HCT116 (cell line): ENCODE measurements around the gene GRK2. TPM values are rescaled to one million over a fixed set of nuclear protein-coding genes. Genes with fewer than 3 reads are reported as not detected.
A peak's percentile ranks its signal among the peaks of the same experiment; 100 is the strongest.

Experiments
- ATAC-seq: fragments of 200-7000 bp; cut with Tn5 transposase; 2 replicates; pipeline ENCODE4 v1.9.1; 2020; ENCODE audit warnings: mild to moderate bottlenecking, moderate library complexity
- BruUV-seq: library from RNA; stranded (reverse); fragments of 400-500 nt; replicated peaks from 2 replicates; lab custom pipeline; 2021; lab: Mats Ljungman, UMichigan
- CTCF ChIA-PET: fragments of 300-600 bp; sonication (Branson Sonifier 250); formaldehyde crosslinking; loops from one replicate; lab custom pipeline; 2021; ENCODE audit warnings: antibody characterized with exemption; lab: Charles Lee
- POLR2A ChIA-PET: fragments of 300-600, 350-600 bp; sonication (Branson Sonifier 250); formaldehyde crosslinking; loops from one replicate; lab custom pipeline; 2021; ENCODE audit warnings: antibody characterized with exemption; lab: Charles Lee
- RAD21 ChIA-PET, 2 experiments: fragments of 300-600 bp; sonication (Branson Sonifier 250); formaldehyde crosslinking; loops; one replicate each; lab custom pipeline; 2023; ENCODE audit warnings: low total read pairs in 2 of 2; ENCODE audit not compliant: uncharacterized antibody in 2 of 2, unreplicated experiment in 2 of 2, low non-redundant PET in 1 of 2; lab: Charles Lee
- DNase-seq: peaks from one replicate; pipeline ENCODE4 v3.0.0-alpha.2; 2010; ENCODE audit warnings: low read depth, low spot score
- H2AFZ ChIP-seq: fragments of 200-600 bp; shearing (Covaris generic), sonication (generic); 2 replicates; pipeline ENCODE4 v1.6.1; 2017; ENCODE audit warnings: low read depth, mixed run types, mixed read lengths, antibody characterized with exemption, low read length; ENCODE audit not compliant: poor library complexity, severe bottlenecking
- H3K27ac ChIP-seq: 2 replicates; pipeline ENCODE4 v1.5.1; 2012; ENCODE audit warnings: low read depth, low read length
- H3K27me3 ChIP-seq: fragments of 200-600 bp; sonication (generic); 2 replicates; pipeline ENCODE4 v1.6.1; 2016; ENCODE audit warnings: mixed run types, low read length, mixed read lengths; ENCODE audit not compliant: insufficient read depth
- H3K36me3 ChIP-seq, 2 experiments: fragments of 200-500 bp in 1 of 2; fragments of 200-600 bp in 1 of 2; sonication (Bioruptor generic) in 1 of 2; sonication (generic) in 1 of 2; 2 replicates each; pipeline versions ENCODE4 v1.5.1 to v1.6.1; 2014 to 2016; ENCODE audit warnings: low read length in 2 of 2, inconsistent platforms in 1 of 2, mixed read lengths in 1 of 2, mixed run types in 1 of 2; ENCODE audit not compliant: insufficient read depth in 2 of 2, control insufficient read depth in 1 of 2
- H3K4me1 ChIP-seq, 2 experiments: fragments of 200-600 bp in 1 of 2; sonication (generic) in 1 of 2; 2 replicates each; pipeline versions ENCODE4 v1.5.1 to v1.6.1; 2012 to 2017; ENCODE audit warnings: low read length in 2 of 2, inconsistent platforms in 1 of 2, mild to moderate bottlenecking in 1 of 2, mixed read lengths in 1 of 2, mixed run types in 1 of 2, moderate library complexity in 1 of 2; ENCODE audit not compliant: insufficient read depth in 2 of 2, control insufficient read depth in 1 of 2
- H3K4me2 ChIP-seq: fragments of 200-600 bp; sonication (generic); 2 replicates; pipeline ENCODE4 v1.6.1; 2017; ENCODE audit warnings: mixed run types, low read length, mixed read lengths
- H3K4me3 ChIP-seq, 2 experiments: fragments of 200-600 bp in 1 of 2; sonication (generic) in 1 of 2; replicated peaks in 1 of 2; 2 replicates each; pipeline ENCODE4 v1.5.1; 2011 to 2016; ENCODE audit warnings: low read length in 2 of 2, control low read depth in 1 of 2, low read depth in 1 of 2, mild to moderate bottlenecking in 1 of 2, mixed read lengths in 1 of 2, mixed run types in 1 of 2
- H3K79me2 ChIP-seq: fragments of 200-600 bp; sonication (generic); 2 replicates; pipeline ENCODE4 v1.6.1; 2017; ENCODE audit warnings: mild to moderate bottlenecking, mixed run types, low read length, moderate library complexity, mixed read lengths; ENCODE audit not compliant: insufficient read depth
- H3K9ac ChIP-seq: fragments of 200-600 bp; sonication (generic); 2 replicates; pipeline ENCODE4 v1.6.1; 2016; ENCODE audit warnings: low read length, mixed read lengths
- H3K9me2 ChIP-seq: fragments of 200-600 bp; sonication (generic), shearing (Covaris generic); 2 replicates; pipeline ENCODE4 v1.6.1; 2017; ENCODE audit warnings: mixed run types, mild to moderate bottlenecking, moderate library complexity; ENCODE audit not compliant: insufficient read depth
- H3K9me3 ChIP-seq, 2 experiments: fragments of 200-500 bp in 1 of 2; fragments of 200-600 bp in 1 of 2; sonication (Bioruptor generic) in 1 of 2; sonication (generic) in 1 of 2; 2 replicates each; pipeline ENCODE4 v1.6.1; 2014 to 2017; ENCODE audit warnings: low read length in 2 of 2, mixed read lengths in 2 of 2, inconsistent platforms in 1 of 2, low read depth in 1 of 2, mild to moderate bottlenecking in 1 of 2, mixed run types in 1 of 2, moderate library complexity in 1 of 2; ENCODE audit not compliant: control insufficient read depth in 1 of 2, insufficient read depth in 1 of 2
- H4K20me1 ChIP-seq: fragments of 200-600 bp; sonication (generic), shearing (Covaris generic); 2 replicates; pipeline ENCODE4 v1.6.1; 2017; ENCODE audit warnings: mixed run types, mild to moderate bottlenecking, moderate library complexity; ENCODE audit not compliant: insufficient read depth
- EGR1 ChIP-seq: IDR thresholded peaks from 2 replicates; pipeline ENCODE4 v1.6.1; 2012; ENCODE audit warnings: low read depth
- JUND ChIP-seq: IDR thresholded peaks from 2 replicates; pipeline ENCODE4 v1.6.1; 2012
- MAX ChIP-seq: IDR thresholded peaks from 2 replicates; pipeline ENCODE4 v1.6.1; 2012
- POLR2A ChIP-seq: IDR thresholded peaks from 2 replicates; pipeline ENCODE4 v1.7.0; 2011; ENCODE audit warnings: borderline replicate concordance; ENCODE audit not compliant: insufficient read depth, insufficient read length; ENCODE audit errors: extremely low read depth
- RAD21 ChIP-seq: IDR thresholded peaks from 2 replicates; pipeline ENCODE4 v1.6.1; 2012; ENCODE audit warnings: low read depth, mild to moderate bottlenecking
- REST ChIP-seq: IDR thresholded peaks from 2 replicates; pipeline ENCODE4 v1.6.1; 2012; ENCODE audit warnings: low read depth
- SIN3A ChIP-seq: IDR thresholded peaks from 2 replicates; pipeline ENCODE4 v1.6.1; 2012; ENCODE audit warnings: low read depth
- SP1 ChIP-seq: IDR thresholded peaks from 2 replicates; pipeline ENCODE4 v1.6.1; 2012; ENCODE audit warnings: low read depth
- SRF ChIP-seq: IDR thresholded peaks from 2 replicates; pipeline ENCODE4 v1.6.1; 2012; ENCODE audit warnings: low read depth
- YY1 ChIP-seq: IDR thresholded peaks from 2 replicates; pipeline ENCODE4 v1.6.1; 2011; ENCODE audit warnings: low read length, low read depth, moderate library complexity, mild to moderate bottlenecking; ENCODE audit not compliant: insufficient replicate concordance; ENCODE audit errors: extremely low read depth
- ZFX ChIP-seq: fragments of 450-650 bp; IDR thresholded peaks from 2 replicates; pipeline ENCODE4 v1.6.1; 2017
- intact Hi-C: fragments of 100-400 bp; cut with micrococcal nuclease; formaldehyde crosslinking; loops from 2 replicates; pipeline ENCODE4 v1.10.0; 2022
- total RNA-seq: library from RNA; stranded (reverse); gene quantifications from one replicate; pipeline ENCODE4 v1.2.1, GENCODE V29; 2021; ENCODE audit not compliant: unreplicated experiment

GRK2 gene
- total RNA-seq, 1 experiment from 2014 or later, result 83.0 TPM

- Histone ChIP-seq H3K9me3 (no peaks in the 10 kb centered on the region), H3K4me3 (no peak overlapping the region), H3K79me2 (peaks cover 54% of the 10 kb centered on the region), H2AFZ (no peak overlapping the region), H3K4me2 (peak overlapping the region; percentile 33), H3K9me2 (no peaks in the 10 kb centered on the region), H3K36me3 (peaks cover 66 to 92% of the 10 kb centered on the region in 2 experiments), H3K27me3 (no peaks in the 10 kb centered on the region), H3K9ac (no peak overlapping the region), H3K4me1 (peaks cover 20 to 22% of the 10 kb centered on the region in 2 experiments), H3K27ac (peak overlapping the region; percentile 38; the same call in 1 of the 2 replicates), H4K20me1 (no peaks in the 10 kb centered on the region)
- ATAC-seq (peak; percentile 56), DNase-seq (no peak)
- CTCF ChIA-PET, result no interaction called here
- BruUV-seq, result no TSS peak
- intact Hi-C loops, result loop anchor here (10.0 kb wide), 1 partner anchor 194 kb away; the partner anchor contains the start of gene RHOD
- TF ChIP-seq EGR1, result no peak
- peak; percentile 41; the same call in 1 of the 2 replicates for TF ChIP-seq SIN3A
- TF ChIP-seq SRF, result peak; percentile 61
- peak; percentile 78 for TF ChIP-seq SP1
- TF ChIP-seq POLR2A, result no peak
- TF ChIP-seq ZFX, result no peak
- peak; percentile 53; the same call in 1 of the 2 replicates for TF ChIP-seq MAX
- TF ChIP-seq YY1, result no peak
- TF ChIP-seq JUND, result peak; percentile 28; the same call in 1 of the 2 replicates
- TF ChIP-seq REST, result no peak
- 0 out of 2 replicates have a peak, but pooled peaks have one; percentile 8 for TF ChIP-seq RAD21
- POLR2A ChIA-PET, result interaction anchor here (1.4 kb wide), 1 partner anchor 9 kb away, joined by 5 read pairs; no protein-coding TSS in a partner anchor
- RAD21 ChIA-PET, result no interaction called here
These were observed 17.6 kb upstream of the GRK2 start for GRCh38 chr11:67248653-67249052.
